Tibial artery (tissue), 4 donors: ENCODE data around the gene MALT1.
"Not testable (repeated sequence)": the region's sequence is repeated elsewhere in the genome, so short reads cannot be mapped to it uniquely, and the experiment has no call there.

ENCODE experiments used
- DNase-seq, 2 donors: peaks; one replicate each; pipeline ENCODE4 v3.0.0-alpha.2; 2019
- H3K27ac ChIP-seq, 2 donors: fragments of 200-600 bp; sonication (generic) in 1 of 2; 1 replicate in 1 of 2; 2 replicates in 1 of 2; pipeline ENCODE4 v1.5.1; 2018 to 2019; ENCODE audit warnings: mild to moderate bottlenecking in 1 of 2
- H3K27me3 ChIP-seq, 2 donors: fragments of 200-600 bp; sonication (generic) in 1 of 2; one replicate each; pipeline versions ENCODE4 v1.5.1 to v1.6.0; 2016 to 2019
- H3K36me3 ChIP-seq, 3 donors: fragments of 200-600 bp; sonication (generic) in 2 of 3; one replicate each; pipeline ENCODE4 v1.5.1; 2016 to 2019; ENCODE audit warnings: mild to moderate bottlenecking in 2 of 3
- H3K4me1 ChIP-seq, 4 donors: fragments of 200-600 bp; sonication (generic) in 2 of 4; 1 replicate in 3 of 4; 2 replicates in 1 of 4; pipeline ENCODE4 v1.5.1; 2016 to 2019
- H3K4me3 ChIP-seq, 2 donors: fragments of 200-600 bp; sonication (generic) in 1 of 2; 1 replicate in 1 of 2; 2 replicates in 1 of 2; pipeline ENCODE4 v1.5.1; 2018 to 2019; ENCODE audit warnings: mild to moderate bottlenecking in 2 of 2
- H3K9me3 ChIP-seq, 3 donors: fragments of 200-600 bp; sonication (generic) in 1 of 3; one replicate each; pipeline ENCODE4 v1.5.1; 2016 to 2019
- intact Hi-C: fragments of 100-400 bp; cut with DNase I; formaldehyde crosslinking; loops from one replicate; pipeline ENCODE4 v1.15.0; 2023; ENCODE audit warnings: low total_unique reads
- TF ChIP-seq, protein P1 (sequence below), 2 experiments: fragments of 200-600 bp in 1 of 2; fragments of 450-650 bp in 1 of 2; IDR thresholded peaks; one replicate each; pipeline ENCODE4 v1.5.1; 2017 to 2019; ENCODE audit warnings: antibody characterized with exemption in 2 of 2, mild to moderate bottlenecking in 1 of 2, moderate library complexity in 1 of 2

MALT1 gene

DNA sequence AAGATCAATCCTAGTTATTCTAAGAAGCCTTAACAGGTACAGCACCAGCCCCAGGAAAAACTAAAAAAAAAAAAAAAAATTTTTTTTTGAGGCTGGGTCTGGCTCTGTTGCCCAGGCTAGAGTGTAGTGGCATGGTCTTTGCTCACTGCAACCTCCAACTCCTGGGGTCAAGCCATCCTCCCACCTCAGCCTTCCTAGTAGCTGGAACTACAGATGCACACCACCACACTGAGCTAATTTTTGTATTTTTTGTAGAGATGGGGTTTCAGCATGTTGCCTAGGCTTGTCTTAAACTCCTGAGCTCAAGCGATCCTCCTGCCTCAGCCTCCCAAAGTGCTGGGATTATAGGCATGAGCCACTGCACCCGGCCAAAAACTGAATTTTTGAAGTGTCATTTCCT is 32.0 kb upstream of the MALT1 start:
- DNase-seq: no peak
- TF ChIP-seq, protein P1, sequence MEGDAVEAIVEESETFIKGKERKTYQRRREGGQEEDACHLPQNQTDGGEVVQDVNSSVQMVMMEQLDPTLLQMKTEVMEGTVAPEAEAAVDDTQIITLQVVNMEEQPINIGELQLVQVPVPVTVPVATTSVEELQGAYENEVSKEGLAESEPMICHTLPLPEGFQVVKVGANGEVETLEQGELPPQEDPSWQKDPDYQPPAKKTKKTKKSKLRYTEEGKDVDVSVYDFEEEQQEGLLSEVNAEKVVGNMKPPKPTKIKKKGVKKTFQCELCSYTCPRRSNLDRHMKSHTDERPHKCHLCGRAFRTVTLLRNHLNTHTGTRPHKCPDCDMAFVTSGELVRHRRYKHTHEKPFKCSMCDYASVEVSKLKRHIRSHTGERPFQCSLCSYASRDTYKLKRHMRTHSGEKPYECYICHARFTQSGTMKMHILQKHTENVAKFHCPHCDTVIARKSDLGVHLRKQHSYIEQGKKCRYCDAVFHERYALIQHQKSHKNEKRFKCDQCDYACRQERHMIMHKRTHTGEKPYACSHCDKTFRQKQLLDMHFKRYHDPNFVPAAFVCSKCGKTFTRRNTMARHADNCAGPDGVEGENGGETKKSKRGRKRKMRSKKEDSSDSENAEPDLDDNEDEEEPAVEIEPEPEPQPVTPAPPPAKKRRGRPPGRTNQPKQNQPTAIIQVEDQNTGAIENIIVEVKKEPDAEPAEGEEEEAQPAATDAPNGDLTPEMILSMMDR (IDR thresholded peaks at IDR 0.05): no peak
- intact Hi-C loops: no loop called here
- Histone ChIP-seq H3K9me3 (no peaks in the 10 kb centered on the region), H3K27me3 (no peaks in the 10 kb centered on the region), H3K27ac (no peak overlapping the region), H3K36me3 (no peaks in the 10 kb centered on the region), H3K4me3 (no peak overlapping the region), H3K4me1 (peaks cover 0 to 4% (median 0%) of the 10 kb centered on the region in 4 donors)

DNA sequence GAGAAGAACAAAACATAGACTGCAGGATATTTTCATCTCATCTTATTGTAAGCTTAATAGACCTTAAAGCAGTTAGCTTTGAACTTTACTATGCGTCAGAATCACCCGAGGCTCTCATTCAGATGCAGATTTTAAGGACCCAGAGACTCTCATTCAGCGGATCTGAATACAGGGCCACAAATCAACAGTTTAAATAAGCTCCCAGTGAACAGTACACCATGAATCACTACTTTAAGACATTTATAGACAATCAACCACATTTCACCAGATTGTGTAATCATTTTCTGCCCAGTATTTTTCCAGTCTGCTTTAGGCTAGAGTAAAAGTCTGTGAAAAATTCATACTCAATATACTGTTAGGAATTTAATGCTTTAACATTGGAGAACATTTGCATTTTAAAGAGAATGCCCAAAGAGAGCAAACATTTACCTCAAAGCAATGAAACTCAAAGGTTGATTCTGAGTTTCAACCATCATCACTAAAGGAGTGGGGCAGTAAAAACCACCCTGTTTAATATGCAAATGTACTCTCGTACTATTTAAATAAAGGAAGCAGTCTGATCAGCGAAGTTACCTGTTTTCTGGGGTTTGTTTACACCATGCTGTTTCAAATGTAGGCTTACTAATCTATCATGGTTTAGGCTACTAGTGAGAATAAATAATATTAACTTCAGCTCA is 31.4 kb upstream of the MALT1 start:
- no peak overlapping the region for H3K27ac ChIP-seq
- H3K4me3 ChIP-seq: no peak overlapping the region
- intact Hi-C loops: no loop called here
- no peaks in the 10 kb centered on the region for H3K9me3 ChIP-seq
- peaks cover 0 to 4% (median 0%) of the 10 kb centered on the region in 4 donors for H3K4me1 ChIP-seq
- no peak for DNase-seq
- no peaks in the 10 kb centered on the region for H3K36me3 ChIP-seq
- TF ChIP-seq, protein P1 (IDR thresholded peaks at IDR 0.05): no peak
- H3K27me3 ChIP-seq: no peaks in the 10 kb centered on the region

DNA sequence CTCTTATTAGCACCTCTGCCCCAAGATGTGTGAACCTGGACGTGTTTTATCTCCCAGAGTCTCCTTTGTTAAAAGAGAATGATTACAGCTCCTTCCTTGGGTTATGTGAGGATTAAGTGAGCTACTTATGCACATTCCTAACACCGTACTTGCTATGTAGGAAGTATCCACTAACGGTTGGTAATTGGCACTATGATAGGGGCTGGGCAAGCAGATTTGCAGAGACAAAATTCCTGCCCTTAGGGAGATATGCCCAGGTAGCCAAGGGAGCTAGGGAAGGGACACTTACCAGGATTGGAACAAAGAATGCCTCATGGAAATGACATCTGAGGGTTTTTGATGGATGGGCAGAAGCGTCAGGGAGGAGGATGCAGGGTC is 30.8 kb upstream of the MALT1 start:
- no peaks in the 10 kb centered on the region for H3K27me3 ChIP-seq
- intact Hi-C loops: no loop called here
- TF ChIP-seq, protein P1 (IDR thresholded peaks at IDR 0.05): no peak
- H3K9me3 ChIP-seq: no peaks in the 10 kb centered on the region
- H3K36me3 ChIP-seq: no peaks in the 10 kb centered on the region
- H3K4me3 ChIP-seq: no peak overlapping the region
- DNase-seq: no peak
- no peak overlapping the region for H3K27ac ChIP-seq
- peaks cover 0 to 4% (median 0%) of the 10 kb centered on the region in 4 donors for H3K4me1 ChIP-seq

DNA sequence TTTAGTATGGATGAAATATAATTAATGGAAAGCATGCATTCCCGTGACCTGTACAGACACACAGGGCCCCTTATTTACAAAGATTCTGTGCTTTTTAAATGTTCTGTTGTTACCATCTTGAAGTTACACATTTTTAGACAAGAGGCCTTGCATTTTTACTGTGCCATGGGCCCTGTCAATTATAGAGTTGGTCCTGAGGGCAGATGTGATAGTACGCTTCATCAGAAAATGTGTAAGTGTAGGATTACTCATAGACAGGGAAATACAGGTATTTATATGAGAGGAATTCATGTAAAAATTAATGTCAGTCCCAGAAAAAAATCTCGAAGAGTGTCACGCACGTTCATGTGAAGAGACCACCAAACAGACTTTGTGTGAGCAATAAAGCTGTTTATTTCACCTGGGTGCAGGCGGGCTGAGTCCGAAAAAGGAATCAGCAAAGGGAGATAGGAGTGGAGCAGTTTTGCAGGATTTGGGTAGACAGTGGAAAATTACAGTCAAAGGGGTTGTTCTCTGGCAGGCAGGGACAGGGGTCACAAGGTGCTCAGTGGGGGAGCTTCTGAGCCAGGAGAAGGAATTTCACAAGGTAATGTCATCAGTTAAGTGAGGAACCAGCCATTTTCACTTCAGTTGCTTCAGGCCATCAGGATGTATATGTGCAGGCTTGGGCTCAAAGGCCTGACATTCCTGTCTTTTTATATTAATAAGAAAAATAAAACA is 30.2 kb upstream of the MALT1 start:
- Histone ChIP-seq H3K9me3 (no peaks in the 10 kb centered on the region), H3K4me3 (no peak overlapping the region), H3K36me3 (no peaks in the 10 kb centered on the region), H3K27ac (no peak overlapping the region), H3K27me3 (no peaks in the 10 kb centered on the region), H3K4me1 (no peaks in the 10 kb centered on the region)
- no peak for DNase-seq
- TF ChIP-seq, protein P1 (IDR thresholded peaks at IDR 0.05): no peak
- intact Hi-C loops: no loop called here

DNA sequence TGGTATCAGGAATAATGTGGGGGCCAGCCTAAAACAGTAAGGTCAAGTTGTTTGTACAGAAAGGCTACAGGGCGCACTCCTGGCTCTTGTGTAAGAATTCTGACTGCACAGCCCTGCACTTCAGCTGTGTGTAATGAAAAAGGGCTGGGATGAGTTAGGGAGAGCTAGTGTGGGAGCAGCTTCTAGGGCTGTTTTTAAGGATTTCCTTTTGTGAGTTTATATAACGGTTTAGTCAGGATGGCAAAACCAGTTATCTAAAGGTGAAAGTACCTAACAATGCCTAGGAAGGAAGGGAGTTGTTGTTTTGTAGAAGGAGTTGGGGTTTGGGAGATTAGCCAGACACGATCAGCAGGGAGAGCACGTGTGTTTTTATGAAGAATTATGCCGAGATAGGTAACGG is 27.7 kb upstream of the MALT1 start:
- DNase-seq, H3K4me1 ChIP-seq, intact Hi-C loops, H3K4me3 ChIP-seq, H3K36me3 ChIP-seq, H3K9me3 ChIP-seq, H3K27me3 ChIP-seq, H3K27ac ChIP-seq: not testable (repeated sequence)

DNA sequence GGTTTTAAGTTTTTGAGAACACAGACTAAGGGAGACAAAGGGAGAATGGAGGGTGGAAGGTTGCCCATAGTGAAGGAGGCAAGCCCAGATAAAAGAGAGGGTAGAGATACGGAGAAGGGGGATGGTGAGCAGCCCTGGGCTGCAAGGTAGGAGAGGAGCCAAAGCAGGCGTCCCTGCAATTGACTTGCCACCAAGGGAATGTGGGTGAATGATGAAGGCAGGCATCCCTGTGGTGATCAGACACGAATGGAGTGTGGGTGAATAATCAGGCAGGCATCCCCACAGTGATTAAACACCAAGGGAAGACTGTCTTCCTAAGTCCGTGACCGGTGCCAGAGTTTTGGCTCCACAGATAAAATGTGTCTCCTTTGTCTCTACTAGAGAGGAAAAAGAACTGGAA is 25.9 kb upstream of the MALT1 start:
- no peak overlapping the region for H3K4me3 ChIP-seq
- no peaks in the 10 kb centered on the region for H3K9me3 ChIP-seq
- H3K4me1 ChIP-seq: no peaks in the 10 kb centered on the region
- H3K27ac ChIP-seq: no peak overlapping the region
- no peak for DNase-seq
- TF ChIP-seq, protein P1 (IDR thresholded peaks at IDR 0.05): no peak
- H3K36me3 ChIP-seq: no peaks in the 10 kb centered on the region
- no peaks in the 10 kb centered on the region for H3K27me3 ChIP-seq
- intact Hi-C loops: no loop called here
